Glutamatergic neuron (in vitro differentiated cells): ENCODE results near the gene IFNA5. TPM values are rescaled to one million over a fixed set of nuclear protein-coding genes. Genes with fewer than 3 reads are reported as not detected.

ENCODE experiments used
- DNase-seq: peaks from one replicate; pipeline ENCODE4 v3.0.0; 2022
- H3K27ac Mint-ChIP-seq: one replicate; pipeline ENCODE4 v1.8.0; 2020; ENCODE audit warnings: mild to moderate bottlenecking, mixed read lengths, inconsistent platforms; ENCODE audit not compliant: unreplicated experiment
- H3K27me3 Mint-ChIP-seq: one replicate; pipeline ENCODE4 v1.8.0; 2020; ENCODE audit warnings: mild to moderate bottlenecking, moderate library complexity, mixed read lengths, inconsistent platforms; ENCODE audit not compliant: unreplicated experiment
- H3K36me3 Mint-ChIP-seq: one replicate; pipeline ENCODE4 v1.8.0; 2020; ENCODE audit warnings: mild to moderate bottlenecking, mixed read lengths, inconsistent platforms; ENCODE audit not compliant: unreplicated experiment
- H3K4me1 Mint-ChIP-seq: one replicate; pipeline ENCODE4 v1.8.0; 2020; ENCODE audit warnings: mild to moderate bottlenecking, low read depth, mixed read lengths, inconsistent platforms; ENCODE audit not compliant: unreplicated experiment
- H3K4me3 Mint-ChIP-seq: one replicate; pipeline ENCODE4 v1.8.0; 2020; ENCODE audit warnings: mild to moderate bottlenecking, mixed read lengths, inconsistent platforms; ENCODE audit not compliant: unreplicated experiment
- H3K9me3 Mint-ChIP-seq: one replicate; pipeline ENCODE4 v1.8.0; 2020; ENCODE audit warnings: mild to moderate bottlenecking, moderate library complexity, mixed read lengths, inconsistent platforms; ENCODE audit not compliant: unreplicated experiment
- total RNA-seq: library from RNA; stranded (reverse); fragmentation: NEBNext Ultra II Directional; extraction: Animal tissue kit (Norgen Biotek cat#: 25700); gene quantifications from one replicate; pipeline ENCODE4 v1.2.1, GENCODE V29; 2021; ENCODE audit not compliant: unreplicated experiment
- TF ChIP-seq, protein P1 (sequence below): fragments of 200-600 bp; sonication (generic); IDR thresholded peaks from one replicate; pipeline ENCODE4 v1.5.0; 2021; ENCODE audit not compliant: partially characterized antibody, unreplicated experiment

The IFNA5 gene
- total RNA-seq, 1 donor from 2014 or later: not detected

DNA sequence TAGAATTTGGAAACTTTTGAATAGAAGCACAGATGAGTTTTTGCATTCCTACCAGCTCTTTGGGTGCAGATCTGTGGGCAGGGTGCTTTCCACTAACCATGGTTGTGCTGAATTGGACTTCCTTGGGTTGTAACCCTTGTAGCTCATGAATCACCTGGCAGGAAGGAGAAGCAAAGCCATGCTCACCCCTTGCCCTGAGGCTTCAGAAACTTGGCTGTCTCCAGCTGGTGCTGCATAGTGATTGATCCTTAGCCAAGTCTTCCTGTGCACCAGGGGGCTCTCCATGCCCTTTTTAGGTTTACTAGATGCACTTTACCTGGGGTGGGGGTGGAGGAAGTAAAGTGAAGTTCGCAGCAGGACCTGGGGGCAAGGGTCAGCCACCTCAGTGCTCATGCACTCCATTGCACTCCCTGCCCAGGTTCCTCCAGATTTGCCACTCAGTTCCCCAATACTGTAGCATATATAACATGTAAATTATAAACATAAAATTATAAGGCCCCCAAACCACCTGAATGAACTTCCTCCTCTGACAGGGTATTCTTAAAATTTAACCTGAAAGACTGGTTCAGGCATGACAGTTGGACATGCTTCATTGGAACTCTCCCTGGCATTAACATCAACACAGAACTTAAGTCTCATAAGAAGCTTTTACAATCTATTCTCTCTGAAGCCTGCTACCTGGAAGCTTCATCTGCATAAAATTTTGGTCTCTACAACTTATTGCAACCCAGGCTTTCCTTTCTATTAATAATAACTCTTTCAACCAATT lies 39.5 kb downstream of the IFNA5 start:
- H3K27me3 Mint-ChIP-seq: no peaks in the 10 kb centered on the region
- TF ChIP-seq, protein P1, sequence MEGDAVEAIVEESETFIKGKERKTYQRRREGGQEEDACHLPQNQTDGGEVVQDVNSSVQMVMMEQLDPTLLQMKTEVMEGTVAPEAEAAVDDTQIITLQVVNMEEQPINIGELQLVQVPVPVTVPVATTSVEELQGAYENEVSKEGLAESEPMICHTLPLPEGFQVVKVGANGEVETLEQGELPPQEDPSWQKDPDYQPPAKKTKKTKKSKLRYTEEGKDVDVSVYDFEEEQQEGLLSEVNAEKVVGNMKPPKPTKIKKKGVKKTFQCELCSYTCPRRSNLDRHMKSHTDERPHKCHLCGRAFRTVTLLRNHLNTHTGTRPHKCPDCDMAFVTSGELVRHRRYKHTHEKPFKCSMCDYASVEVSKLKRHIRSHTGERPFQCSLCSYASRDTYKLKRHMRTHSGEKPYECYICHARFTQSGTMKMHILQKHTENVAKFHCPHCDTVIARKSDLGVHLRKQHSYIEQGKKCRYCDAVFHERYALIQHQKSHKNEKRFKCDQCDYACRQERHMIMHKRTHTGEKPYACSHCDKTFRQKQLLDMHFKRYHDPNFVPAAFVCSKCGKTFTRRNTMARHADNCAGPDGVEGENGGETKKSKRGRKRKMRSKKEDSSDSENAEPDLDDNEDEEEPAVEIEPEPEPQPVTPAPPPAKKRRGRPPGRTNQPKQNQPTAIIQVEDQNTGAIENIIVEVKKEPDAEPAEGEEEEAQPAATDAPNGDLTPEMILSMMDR: no peak
- H3K9me3 Mint-ChIP-seq: no peaks in the 10 kb centered on the region
- no peak overlapping the region for H3K27ac Mint-ChIP-seq
- no peaks in the 10 kb centered on the region for H3K4me1 Mint-ChIP-seq
- no peaks in the 10 kb centered on the region for H3K36me3 Mint-ChIP-seq
- no peak overlapping the region for H3K4me3 Mint-ChIP-seq
- DNase-seq: no peak

DNA sequence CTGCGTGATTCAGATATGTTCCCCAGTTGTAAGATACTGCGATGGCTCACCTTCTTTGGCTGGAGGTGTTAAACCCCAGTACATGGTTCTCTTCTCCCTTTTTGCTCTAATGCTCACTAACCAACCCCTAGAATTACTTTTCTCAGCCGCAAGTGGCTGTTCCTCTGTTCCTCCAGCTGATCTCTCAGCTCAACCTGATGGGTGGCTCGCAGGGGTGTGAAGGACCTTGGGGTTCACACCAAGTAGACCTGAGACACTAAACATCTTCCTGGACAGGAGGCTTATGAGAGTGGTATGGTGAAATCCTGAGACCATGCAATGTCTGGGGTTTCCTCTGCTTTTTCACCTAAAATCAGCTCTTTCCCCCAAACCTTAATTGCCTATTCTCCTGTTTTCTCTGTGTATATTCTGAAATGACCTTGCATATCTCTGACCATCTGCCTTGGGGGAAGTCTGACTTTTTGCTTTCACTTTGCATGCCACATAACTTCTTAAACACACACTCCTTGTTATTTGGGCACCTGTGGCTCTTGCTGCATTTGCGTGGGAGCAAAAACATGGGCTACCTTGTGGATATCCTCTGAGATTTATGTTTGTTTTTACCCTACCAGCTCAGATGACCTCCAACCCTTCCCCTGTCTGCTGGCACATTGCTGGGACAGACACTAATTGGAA lies 49.4 kb downstream of the IFNA5 start:
- DNase-seq: no peak
- Mint-ChIP-seq H3K27me3 (peaks cover 3% of the 10 kb centered on the region), H3K9me3 (no peaks in the 10 kb centered on the region), H3K4me1 (peaks cover 8% of the 10 kb centered on the region), H3K4me3 (no peak overlapping the region), H3K27ac (no peak overlapping the region), H3K36me3 (no peaks in the 10 kb centered on the region)
- TF ChIP-seq, protein P1: no peak

Other genes starting within 250 kb of the IFNA5 start
- gene IFNB1, start 227.4 kb downstream of the IFNA5 start, total RNA-seq: not detected
- gene IFNW1, start 163.5 kb downstream of the IFNA5 start, total RNA-seq: not detected
- gene IFNA21, start 138.7 kb downstream of the IFNA5 start, total RNA-seq: not detected
- gene IFNA4, start 117.7 kb downstream of the IFNA5 start, total RNA-seq: not detected
- not detected for gene IFNA7, start 103.1 kb downstream of the IFNA5 start, total RNA-seq
- gene IFNA10, start 98.2 kb downstream of the IFNA5 start, total RNA-seq: not detected
- gene IFNA16, start 88.0 kb downstream of the IFNA5 start, total RNA-seq: not detected
- not detected for gene IFNA17, start 77.1 kb downstream of the IFNA5 start, total RNA-seq
- gene IFNA14, start 65.3 kb downstream of the IFNA5 start, total RNA-seq: not detected
- 38.7 TPM for gene KLHL9, start 30.1 kb upstream of the IFNA5 start, total RNA-seq
- not detected for gene IFNA6, start 45.6 kb upstream of the IFNA5 start, total RNA-seq
- not detected for gene IFNA13, start 62.7 kb upstream of the IFNA5 start, total RNA-seq
- not detected for gene IFNA2, start 80.1 kb upstream of the IFNA5 start, total RNA-seq
- gene IFNA8, start 103.8 kb upstream of the IFNA5 start, total RNA-seq: not detected
- gene IFNA1, start 135.1 kb upstream of the IFNA5 start, total RNA-seq: not detected
- gene IFNE, start 177.0 kb upstream of the IFNA5 start, total RNA-seq: not detected